GM11168 (cell line): ENCODE data around the gene TMEM74B.

ENCODE experiments used
- in situ Hi-C: fragments of 300-500 bp; cut with MboI; formaldehyde crosslinking; loops from one replicate; pipeline ENCODE4 v1.12.0; 2022; ENCODE audit warnings: low sequenced_read_pairs; ENCODE audit not compliant: unreplicated experiment

TMEM74B gene

GRCh38 chr20:1206366-1207148, 21.8 kb upstream of the TMEM74B start:
- in situ Hi-C loops: no loop called here

GRCh38 chr20:1205802-1206201, 21.0 kb upstream of the TMEM74B start:
- in situ Hi-C loops: no loop called here

GRCh38 chr20:1204576-1204975, 19.8 kb upstream of the TMEM74B start:
- in situ Hi-C loops: no loop called here

GRCh38 chr20:1204113-1204512, 19.3 kb upstream of the TMEM74B start:
- in situ Hi-C loops: no loop called here

- in situ Hi-C loops: no loop called here
Measured at GRCh38 chr20:1203630-1204029, 18.8 kb upstream of the TMEM74B start.

- in situ Hi-C loops: no loop called here
Measured at GRCh38 chr20:1202762-1203504, 18.2 kb upstream of the TMEM74B start, which contains the start of gene C20orf202. Gene C20orf202, plus strand, starts transcription at chr20:1203454. Its CDS starts 132 bp downstream, at chr20:1203586.

- in situ Hi-C loops: no loop called here
Measured at GRCh38 chr20:1199964-1200363, 15.2 kb upstream of the TMEM74B start.

GRCh38 chr20:1199212-1199873, 14.6 kb upstream of the TMEM74B start:
- in situ Hi-C loops: no loop called here

- in situ Hi-C loops: no loop called here
Measured at GRCh38 chr20:1198751-1199150, 14.0 kb upstream of the TMEM74B start.

- in situ Hi-C loops: no loop called here
Measured at GRCh38 chr20:1197801-1198200, 13.0 kb upstream of the TMEM74B start.

GRCh38 chr20:1196634-1197033, 11.9 kb upstream of the TMEM74B start:
- in situ Hi-C loops: no loop called here

- in situ Hi-C loops: no loop called here
Measured at GRCh38 chr20:1195226-1195625, 10.4 kb upstream of the TMEM74B start.

GRCh38 chr20:1191299-1191698, 6.5 kb upstream of the TMEM74B start:
- in situ Hi-C loops: no loop called here

- in situ Hi-C loops: no loop called here
Measured at GRCh38 chr20:1190847-1191246, 6.1 kb upstream of the TMEM74B start.

- in situ Hi-C loops: no loop called here
Measured at GRCh38 chr20:1189827-1190226, 5.0 kb upstream of the TMEM74B start.

GRCh38 chr20:1188347-1188746, 3.6 kb upstream of the TMEM74B start:
- in situ Hi-C loops: no loop called here

- in situ Hi-C loops: no loop called here
Measured at GRCh38 chr20:1187605-1188171, 2.9 kb upstream of the TMEM74B start.

- in situ Hi-C loops: no loop called here
Measured at GRCh38 chr20:1186367-1186991, 1.7 kb upstream of the TMEM74B start.

- in situ Hi-C loops: no loop called here
Measured at GRCh38 chr20:1185790-1186334, 1.1 kb upstream of the TMEM74B start.

- in situ Hi-C loops: no loop called here
Measured at GRCh38 chr20:1185316-1185741, 548 bp upstream of the TMEM74B start.
